Measurements from ENCODE around the gene NF1.

The NF1 gene

DNA sequence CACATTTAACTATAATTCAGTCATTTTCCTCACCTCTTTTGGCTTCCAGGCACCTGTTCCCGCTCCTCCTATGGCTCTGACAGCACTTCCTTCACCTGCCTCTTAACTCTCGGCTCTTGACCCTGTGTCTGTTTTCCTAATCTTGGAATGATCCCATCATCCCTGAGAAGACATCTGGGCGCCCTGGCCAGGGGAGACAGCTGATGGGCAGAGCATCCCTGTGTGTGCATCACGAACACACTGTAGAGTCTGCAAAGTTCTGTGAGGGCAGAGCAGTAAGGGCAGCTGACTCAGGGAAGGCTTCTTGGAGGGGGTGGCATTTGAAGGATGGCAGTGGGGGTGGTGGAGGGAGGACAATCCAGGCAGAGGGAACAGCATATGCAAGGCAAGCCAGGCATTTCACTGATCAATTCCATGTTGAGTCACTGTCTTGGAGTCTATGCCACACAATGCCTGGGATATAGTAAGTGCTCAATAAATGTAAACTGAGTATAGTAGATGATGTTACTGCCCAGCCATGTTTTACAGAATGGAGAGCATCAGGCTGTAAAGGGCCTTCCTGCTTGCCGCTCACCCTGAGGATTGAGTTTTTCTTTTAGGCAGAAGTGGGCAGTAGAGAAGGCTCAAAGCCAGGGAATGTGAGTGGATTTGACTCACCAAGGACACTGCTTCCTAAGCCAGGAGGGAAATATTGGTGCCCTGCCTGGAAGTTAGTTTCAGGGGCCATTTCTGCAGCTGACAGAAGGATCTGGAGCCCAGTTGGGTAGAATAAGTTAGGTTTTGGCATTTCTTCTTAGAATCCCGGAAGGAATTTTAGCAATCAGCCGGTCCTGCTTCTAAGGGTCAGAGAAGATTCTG lies 290.9 kb downstream of the NF1 start:
- DNase-seq (ENCODE audit: low spot score), result no peak

DNA sequence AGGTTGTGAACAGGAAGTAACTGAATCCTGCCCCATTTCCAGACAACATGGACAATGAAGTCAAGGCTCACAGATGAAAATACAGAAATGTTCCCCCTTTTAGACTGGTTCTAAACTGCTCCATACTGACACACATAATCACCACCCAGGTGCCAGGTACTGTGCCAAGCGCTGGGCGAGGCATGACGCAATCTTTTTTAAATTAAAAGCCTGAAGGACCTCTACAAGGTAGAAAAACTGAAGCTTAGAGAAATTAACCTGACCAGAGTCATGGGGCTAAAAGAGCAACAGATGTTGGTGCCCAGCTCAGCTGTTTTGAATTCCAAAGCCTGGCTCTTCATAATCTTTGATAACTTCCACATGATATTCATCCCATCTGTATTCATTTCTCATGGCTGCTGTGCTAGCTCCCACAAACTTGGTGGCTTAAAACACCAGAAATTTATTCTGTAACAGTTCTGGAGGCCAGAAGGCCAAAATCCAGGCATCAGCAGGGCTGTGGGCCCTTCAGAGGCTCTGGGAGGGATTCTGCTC lies 291.8 kb downstream of the NF1 start:
- no peak for DNase-seq (ENCODE audit: low spot score)

DNA sequence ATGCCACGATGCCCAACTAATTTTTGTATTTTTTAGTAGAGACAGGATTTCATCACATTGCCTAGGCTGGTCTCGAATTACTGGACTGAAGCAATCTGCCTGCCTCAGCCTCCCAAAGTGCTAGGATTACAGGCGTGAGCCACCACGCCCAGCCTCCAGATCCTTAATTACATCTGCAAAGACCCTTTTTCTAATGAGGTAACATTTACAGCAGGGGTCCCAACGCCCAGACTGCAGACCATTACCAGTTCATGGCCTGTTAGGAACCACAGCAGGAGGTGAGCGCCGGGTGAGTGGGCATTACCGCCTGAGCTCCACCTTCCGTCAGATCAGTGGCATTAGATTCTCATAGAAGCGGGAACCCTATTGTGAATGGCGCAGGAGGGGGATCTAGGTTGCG lies 292.7 kb downstream of the NF1 start:
- DNase-seq (ENCODE audit: low spot score), result no peak

DNA sequence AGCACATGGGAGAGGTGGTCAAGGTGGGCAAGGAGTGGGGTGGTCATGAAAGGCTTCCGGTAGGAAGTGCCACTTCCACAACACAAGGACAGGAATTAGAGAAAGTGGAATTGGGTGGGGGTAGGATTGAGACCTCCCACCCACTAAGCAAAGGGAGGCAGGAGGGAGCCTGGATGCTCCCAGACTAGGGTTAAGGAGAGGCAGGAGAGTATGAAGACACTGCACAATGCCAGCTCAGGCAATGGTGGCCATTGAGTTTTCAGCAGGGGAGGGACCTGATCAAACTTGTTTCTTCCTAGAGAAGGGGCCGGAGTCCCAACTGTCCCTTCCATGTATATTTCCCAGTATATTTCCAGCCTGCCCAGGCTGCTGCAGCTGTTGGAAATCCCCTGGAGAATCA lies 293.6 kb downstream of the NF1 start:
- no peak for DNase-seq (ENCODE audit: low spot score)

DNA sequence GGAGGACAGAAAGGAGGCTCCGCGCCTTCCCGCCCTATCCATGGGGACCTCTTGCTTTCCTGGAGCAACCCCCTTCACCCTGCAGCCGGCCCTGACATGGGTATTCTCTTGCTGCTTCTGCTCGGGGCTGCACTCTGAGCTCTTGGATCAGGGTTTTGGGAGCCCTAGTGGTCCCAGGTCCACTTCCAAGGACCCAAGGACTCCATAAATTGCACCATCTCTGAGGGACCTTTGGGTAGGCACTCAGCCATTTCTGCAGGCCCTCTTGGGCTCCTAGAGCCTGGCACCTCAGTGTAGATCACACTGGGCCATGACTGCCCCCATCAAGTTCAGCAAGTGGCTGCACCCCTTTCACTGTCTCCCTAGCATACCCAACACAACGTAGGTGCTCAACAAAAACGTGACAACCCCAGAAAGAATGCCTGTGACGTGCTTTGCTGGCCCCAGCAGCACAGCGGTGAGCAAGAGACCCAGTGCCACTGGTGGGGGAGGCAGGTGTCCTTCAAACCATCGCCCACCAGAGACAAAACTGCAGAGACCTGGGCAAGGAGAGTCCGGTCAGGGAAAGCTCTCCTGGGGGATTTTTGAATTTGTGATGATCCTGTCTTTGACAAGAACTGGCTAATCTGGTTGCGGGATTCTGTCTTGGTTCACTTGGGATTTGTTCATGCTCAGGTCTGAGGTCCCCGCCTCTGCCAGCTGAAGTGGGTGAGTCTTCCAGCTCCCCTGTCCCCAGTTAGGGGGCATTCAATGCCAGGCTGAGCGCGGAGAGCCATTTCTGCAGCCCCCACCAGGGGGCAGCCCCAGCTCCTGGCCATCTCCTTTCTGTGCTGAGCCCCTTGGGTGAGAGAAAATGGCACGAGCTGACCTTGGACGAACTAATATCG lies 294.2 kb downstream of the NF1 start:
- no peak for DNase-seq (ENCODE audit: low spot score)

DNA sequence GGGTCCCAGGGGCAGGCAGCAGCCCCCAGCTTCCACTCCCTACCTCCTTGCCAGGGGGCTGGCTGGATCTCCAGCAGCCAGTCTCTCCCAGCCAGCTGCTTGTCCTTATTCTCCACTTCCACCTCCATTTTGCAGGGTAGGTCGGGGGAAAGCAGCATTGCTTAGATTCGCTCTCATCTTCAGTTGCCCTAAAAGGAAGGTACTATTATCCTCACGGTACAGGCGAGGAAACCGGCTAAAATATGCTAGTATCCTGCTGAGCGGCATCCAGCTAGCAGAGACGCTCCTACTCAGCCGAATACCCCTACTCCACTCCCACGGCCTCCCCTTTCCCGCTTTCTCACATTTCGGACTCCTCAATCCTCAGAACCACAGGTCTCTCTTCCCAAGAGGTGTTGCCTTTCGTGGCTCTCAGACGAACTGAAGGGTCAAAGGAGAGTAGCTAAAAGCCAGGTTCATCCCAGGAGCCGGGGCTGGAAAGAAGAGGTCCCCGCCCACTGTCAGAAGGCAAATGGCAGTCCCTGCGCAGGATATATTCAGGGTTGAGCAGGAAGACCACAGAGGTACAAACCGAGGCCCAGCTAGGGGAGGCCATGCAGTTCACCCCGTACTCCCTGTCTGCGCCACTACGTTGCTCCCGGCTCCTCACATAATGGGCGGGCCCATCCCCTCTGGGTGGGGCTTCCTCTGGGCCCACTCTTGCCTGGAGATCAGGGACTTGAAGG lies 295.0 kb downstream of the NF1 start:
- no peak for DNase-seq (ENCODE audit: low spot score)

DNA sequence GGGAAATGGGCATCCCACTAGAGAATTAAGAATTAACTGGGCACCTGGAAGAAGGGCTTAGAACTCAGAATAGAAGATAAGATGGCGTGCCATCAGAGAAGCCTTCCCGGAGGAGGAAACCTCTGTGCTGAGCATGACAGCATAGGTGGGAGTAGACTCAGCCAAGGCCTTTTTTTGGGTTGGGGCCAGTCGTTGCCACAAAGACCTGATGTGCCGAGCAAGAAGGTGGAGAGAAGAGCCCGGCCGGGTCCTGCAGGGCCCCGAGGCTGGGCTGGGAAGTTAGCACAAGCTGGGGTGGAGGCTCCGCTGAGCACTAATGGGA lies 295.6 kb downstream of the NF1 start:
- no peak for DNase-seq (ENCODE audit: low spot score)

DNA sequence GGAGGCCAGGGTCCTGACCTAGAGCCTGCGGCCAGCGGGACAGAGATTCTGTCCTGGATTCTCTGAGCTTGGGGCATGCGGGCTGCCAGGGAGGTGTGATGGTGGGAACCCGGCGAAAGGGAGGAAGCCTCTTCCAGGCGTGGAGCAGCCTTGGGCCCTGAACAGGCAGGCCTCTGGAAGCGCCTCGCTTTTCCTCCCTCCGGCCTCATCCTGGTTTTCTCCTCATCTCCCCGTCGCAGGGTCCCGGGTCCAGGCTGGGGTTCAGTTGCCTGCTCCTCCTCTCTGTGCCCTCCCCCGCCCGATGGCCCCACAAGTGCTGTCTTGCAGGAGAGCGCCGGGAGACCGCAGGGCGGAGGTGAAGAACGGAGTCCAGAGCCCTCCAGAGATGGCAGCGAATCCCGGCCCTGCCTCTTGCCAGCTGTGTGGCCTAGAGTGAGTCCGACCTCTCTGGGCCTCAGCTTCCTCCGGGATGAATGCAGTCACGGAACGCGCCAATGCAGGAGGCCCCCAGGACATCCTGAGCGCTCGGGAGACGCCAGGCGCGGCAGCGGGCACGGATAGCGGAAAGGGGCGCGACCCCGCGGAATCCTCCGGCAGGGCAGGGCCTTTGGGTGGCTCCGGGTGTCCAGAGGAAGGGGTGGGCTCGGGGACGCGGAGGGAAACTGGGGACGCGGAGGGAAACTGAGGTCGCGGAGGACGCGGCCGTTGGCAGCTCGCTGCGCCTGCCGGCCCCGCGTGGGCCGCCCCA lies 296.1 kb downstream of the NF1 start:
- no peak for DNase-seq (ENCODE audit: low spot score)

DNA sequence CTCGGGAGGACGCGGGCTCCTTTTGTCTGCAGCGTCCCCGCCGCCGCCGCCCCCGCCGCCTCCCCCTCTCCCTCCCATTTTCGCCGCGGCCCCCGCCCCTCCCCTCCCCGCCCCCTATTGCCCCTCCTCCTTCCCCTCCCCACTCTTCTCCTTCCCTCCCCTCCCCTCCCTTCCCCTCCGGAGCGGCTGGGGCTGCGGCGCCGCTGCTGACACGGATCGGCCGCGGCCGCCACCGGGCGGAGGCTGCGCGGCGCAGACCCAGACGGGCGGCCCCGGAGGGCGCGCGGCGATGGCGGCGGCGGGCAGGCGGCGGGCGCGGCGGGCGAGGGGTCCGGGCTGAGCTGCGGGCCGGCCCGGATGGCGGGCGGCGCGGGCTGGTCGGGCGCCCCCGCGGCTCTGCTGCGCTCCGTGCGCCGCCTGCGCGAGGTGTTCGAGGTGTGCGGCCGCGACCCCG lies 296.7 kb downstream of the NF1 start, which contains the start of gene RAB11FIP4:
TSS of gene RAB11FIP4 (plus strand) at position 180 of the 454 bp plus-strand sequence. CDS start at position 358, 178 bp downstream.
- DNase-seq (ENCODE audit: low spot score), result no peak

DNA sequence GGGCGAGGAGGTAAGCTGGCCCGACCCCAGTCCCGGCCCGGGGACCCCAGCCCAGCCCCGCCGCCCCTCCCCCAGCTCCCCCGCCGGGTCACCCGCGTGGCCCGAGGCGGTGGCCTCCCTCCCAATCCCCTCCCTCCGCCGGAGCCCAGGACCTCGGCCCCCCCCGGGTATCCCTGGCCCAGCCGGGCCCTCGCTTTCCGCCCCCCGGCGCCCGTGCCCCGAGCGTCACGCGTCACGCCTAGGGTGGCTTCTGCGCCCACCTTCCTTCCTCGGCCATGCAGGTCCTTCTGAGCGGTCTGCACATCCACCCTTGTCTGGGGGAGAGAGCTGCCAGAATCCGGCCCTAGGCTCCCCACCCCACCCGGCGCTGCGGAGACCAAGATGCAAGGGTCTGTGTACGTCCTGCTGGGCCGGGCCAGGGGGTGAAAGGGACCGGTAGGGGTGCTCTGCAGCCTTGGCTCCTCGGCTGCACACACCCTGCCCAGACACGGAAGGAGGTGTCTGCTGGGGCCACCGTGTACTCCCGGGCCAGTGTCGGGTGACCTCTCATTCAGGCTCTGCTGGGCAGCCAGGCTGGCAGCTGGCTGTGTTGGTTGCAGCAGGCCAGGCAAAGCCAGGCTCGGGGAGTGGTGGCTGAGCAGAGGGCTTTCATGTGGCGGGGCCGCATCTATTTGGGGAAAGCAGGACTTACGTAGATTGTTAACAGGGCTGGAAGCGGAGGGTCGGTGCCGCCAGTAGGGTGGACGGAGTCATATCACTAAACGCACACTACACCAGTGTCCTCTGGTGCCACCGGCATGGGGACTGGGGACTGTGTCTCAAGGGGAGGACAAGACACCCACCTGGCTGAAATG lies 297.5 kb downstream of the NF1 start:
- DNase-seq (ENCODE audit: low spot score), result no peak

DNA sequence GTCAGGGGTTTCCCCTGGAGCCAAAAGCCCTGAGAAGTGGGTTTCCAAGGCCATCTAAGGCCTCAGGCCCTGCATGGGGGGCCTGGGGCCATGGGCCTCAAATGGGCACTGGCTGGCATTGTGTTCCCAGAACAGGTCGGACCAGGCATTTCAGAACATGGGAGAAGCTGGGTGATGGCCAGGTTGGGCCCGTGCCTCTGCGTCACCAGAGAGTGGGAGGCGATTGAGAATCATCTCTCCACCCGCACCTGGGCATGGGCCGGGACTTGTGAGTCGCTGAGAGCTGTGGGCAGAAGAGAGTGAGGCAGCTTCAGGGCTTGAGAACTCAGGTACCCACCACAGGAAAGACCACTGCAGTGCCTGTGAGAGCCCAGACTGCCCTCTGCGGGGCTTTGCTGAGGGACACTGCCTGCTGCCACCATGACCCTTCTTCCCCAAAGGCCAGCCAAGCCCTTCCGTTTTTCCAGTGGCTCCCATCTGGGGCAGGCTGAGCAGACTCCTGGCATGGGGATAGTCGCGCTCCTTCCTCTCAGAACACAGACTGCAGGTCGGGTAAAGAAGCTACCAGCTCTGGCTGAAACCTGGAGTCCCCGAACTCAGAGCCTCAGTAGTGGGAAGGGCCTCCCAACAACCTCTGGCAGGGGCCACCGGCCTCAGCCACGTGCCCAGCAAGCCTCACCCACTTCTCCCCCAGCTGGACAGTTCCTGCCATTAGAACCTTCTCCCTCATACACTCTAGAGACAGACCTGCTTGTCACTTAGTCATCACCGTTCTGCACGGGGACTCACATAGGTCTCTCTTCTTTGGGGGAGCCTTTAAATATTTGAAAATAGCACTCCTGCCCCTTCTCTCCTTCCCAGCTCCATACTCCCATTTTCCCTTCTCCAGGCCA lies 298.3 kb downstream of the NF1 start:
- DNase-seq (ENCODE audit: low spot score), result no peak

DNA sequence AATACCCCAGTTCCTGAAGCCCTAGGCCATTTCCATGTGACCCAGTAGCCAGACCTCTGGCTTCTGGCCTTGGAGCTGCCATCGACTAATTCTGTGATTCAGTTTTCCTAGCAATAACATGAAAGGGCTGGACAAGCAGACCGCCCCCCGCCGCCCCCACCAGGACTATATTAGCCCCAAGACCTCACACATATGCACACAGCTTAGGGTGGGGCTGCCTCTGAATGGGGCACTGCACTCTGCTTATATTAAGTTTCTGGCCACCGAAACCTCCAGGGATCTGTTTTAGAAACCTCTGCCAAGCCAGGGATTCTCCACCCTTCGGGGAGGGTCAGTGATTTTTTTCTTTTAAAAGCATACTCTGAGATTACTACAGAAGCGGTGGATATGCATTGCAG lies 299.0 kb downstream of the NF1 start:
- no peak for DNase-seq (ENCODE audit: low spot score)

DNA sequence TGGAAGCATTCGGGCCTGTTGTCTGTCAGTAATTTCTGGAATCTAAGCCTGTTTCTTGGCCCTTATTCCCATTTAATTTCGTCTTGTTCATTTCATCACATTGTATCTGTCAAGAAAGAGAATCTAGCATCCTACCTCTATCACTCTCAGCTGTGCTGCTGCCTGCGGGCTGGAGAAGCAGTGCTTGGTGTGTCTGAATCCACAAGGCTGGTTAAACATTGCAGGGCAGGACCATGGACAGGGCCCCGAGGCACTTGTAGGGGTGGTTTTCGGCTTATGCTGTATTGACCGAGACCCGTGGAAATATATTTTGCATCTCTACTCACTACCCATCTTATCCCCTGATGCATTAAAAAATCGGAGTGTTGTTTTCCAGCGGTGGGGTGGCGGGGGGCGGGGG lies 299.8 kb downstream of the NF1 start:
- no peak for DNase-seq (ENCODE audit: low spot score)

DNA sequence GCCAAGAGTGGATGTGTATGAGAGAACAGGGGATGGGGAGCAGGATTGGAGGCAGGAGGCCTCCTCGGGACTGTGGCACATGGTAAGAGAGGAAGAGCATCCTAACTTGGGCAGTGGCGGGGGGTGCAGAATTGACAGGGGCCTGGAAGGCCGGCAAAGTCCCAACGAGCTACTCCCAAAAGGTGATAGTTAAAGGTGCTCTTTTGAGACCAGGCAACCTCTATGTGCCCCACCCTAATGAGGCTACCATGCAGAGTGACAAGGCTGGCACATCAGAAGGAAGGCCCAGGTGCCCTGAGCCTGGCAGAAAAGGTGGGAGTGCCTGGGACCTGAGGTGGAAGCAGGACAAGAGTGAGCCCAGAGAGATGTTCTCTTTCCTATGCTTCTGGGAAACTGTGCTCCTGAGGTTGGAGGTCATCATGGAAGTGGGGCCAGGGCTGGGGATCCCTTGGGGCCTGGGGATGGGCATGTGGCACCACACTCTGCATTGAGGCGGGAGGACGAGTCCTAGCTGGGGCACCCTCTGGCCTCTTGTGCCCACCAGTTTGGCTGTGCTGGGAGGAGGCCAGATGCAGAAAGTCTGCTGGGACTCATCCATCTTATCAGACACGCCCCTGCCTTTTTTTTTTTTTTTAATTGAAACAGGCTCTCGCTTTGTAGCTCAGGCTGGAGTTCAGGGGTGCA lies 302.6 kb downstream of the NF1 start:
- DNase-seq (ENCODE audit: low spot score), result no peak

DNA sequence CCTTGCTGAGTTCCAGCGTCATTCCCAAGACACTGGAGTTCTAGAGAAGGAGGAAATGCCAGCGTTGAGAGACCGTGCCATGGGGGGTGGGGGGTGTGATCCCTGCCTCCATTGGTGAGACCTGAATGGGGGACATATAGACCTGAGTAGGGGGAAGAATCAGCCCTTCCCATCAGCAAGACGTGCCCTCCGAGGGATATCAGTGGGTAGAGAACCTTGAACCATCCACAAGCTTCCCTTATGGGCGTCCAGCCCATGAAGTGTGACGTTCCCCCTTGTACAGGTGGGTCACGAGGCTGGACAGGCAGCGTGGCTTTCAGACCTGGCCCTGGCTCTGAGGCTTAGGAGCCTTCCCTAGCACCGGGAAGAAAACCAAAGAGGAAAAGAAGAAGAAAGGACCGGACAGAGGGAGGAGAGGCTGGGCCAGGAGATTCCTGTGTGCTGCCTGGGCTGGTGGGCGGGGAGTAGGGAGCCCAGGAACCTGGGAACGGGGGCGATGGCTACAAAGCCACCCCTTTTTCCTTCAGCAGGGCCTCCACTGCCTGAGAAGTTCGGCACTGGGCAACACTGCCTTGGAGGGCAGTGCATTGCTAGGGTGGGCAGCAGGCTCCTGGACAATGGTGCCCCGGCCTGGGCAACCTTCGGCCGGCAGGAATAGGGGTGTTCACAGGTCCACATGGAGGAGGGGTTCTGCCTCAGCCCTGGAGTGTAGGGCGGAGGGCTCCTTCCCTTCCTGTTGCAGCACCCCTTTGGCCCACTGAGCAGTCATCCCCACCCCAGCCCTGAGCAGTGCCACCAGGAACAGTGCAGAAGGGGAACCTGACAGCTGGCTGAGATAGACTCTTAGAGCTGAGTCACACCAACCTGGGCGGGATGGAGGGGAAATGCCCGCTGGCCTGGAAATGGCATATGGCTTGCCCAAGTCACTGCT lies 303.9 kb downstream of the NF1 start:
- DNase-seq (ENCODE audit: low spot score), result no peak

DNA sequence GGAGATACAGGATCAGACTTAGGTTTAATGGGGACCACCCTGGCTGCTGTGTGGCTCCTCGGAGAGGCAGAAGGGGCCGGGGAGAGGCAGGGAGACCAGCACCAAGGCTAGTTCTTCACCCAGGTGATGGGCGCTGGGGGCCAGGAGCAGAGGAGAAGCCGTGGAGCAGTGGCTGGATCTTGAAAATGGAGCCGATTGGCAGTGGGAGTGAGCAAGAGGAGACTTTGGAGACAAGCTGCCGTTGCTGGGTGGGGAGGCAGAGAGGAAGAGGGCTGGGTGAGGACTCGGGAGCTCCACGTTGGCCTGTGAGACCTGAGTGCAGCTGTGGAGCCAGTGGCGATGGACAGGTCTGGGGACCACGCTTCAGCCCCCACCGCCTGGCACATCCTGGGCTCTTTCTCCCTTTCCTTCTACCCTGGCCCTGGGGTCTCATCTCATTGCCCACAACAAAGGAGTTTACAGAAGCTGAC lies 305.7 kb downstream of the NF1 start:
- DNase-seq (ENCODE audit: low spot score), result no peak

DNA sequence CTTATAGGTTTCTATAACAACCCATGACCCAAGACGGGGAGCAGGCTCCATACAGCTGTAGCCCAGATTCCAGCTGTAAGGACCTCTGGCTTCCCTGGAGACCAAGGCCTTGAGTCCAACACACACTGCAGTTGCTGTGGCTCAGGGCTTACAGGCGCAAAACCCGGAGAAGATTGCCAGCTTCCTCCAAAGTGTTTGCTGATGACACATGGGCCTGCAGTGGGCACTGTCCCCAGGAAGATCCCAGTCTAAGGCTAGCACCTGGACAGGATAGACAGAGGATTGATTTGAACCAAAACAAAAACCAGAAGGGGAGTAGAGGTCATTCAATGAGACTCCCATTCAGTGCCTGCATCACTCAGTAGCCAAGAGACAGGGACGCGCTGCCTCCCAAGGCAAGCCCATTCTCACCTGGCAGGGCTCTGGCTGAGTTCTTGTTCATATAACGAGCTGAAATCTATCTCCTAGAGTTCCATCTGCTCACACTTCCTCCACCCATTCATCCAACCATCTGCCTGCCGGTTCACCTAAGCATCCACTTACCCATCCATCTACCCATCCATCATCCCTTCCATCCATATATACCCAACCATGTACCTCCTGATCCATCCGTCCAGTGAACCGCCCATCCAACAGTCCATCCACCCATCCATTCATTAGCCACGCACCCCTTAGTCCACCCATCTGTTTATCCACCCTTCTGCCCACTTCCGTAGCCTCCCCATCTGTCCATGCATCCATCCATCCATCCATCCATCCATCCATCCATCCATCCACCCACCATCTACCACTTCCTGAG lies 306.9 kb downstream of the NF1 start:
- no peak for DNase-seq (ENCODE audit: low spot score)

Measured in hematopoietic multipotent progenitor cell treated with erythropoietin and hydrocortisone succinate and interleukin-3 and kit ligand, for 17 days (in vitro differentiated cells).